Skeletal muscle satellite cell (primary cell): ENCODE data around the gene VCAN.

Experiments
- H3K27me3 ChIP-seq: 2 replicates; pipeline ENCODE4 v1.7.0; 2013; ENCODE audit warnings: low read length; ENCODE audit not compliant: control insufficient read depth, insufficient read depth
- H3K36me3 ChIP-seq: 2 replicates; pipeline ENCODE4 v1.7.0; 2013; ENCODE audit warnings: mild to moderate bottlenecking, control low read depth, low read length; ENCODE audit not compliant: insufficient read depth
- H3K4me1 ChIP-seq: 2 replicates; pipeline ENCODE4 v1.7.0; 2013; ENCODE audit warnings: low read length; ENCODE audit not compliant: control insufficient read depth, insufficient read depth
- H3K4me2 ChIP-seq: 2 replicates; pipeline ENCODE4 v1.7.0; 2013; ENCODE audit warnings: mild to moderate bottlenecking, low read length
- H3K4me3 ChIP-seq: 2 replicates; pipeline ENCODE4 v1.7.0; 2013; ENCODE audit warnings: low read length
- H3K9ac ChIP-seq: 2 replicates; pipeline ENCODE4 v1.7.0; 2013; ENCODE audit warnings: mild to moderate bottlenecking, low read depth, low read length, moderate library complexity
- H3K9me3 ChIP-seq: replicated peaks from 2 replicates; pipeline ENCODE4 v1.7.0; 2013; ENCODE audit warnings: mild to moderate bottlenecking, control low read depth, low read length

VCAN gene

GRCh38 chr5:83540783-83541182, 69.2 kb downstream of the VCAN start:
- Histone ChIP-seq H3K27me3 (no peaks in the 10 kb centered on the region), H3K9ac (no peak overlapping the region), H3K4me2 (no peak overlapping the region), H3K36me3 (peaks cover 26% of the 10 kb centered on the region), H3K4me3 (no peak overlapping the region), H3K9me3 (no peaks in the 10 kb centered on the region), H3K4me1 (no peaks in the 10 kb centered on the region)

DNA sequence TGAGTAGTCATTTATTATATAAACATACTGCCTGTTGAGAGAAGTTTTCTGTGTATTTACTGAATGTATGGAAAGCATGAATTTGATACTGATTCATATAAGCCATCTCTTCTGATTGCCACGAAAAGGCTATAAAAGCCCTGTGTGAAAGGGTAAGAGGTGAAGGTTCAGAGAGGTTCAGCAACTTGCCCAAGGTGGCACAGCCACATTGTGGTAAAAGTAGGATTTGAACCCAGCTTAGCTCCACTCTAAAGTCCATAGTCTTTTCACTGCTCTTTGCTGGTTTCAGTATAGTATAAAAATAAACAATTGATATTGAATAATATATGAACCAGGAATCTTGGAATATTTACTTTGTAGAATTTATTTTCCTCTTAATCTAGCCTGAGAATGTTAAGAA, 71.3 kb downstream of the VCAN start:
- H3K4me3 ChIP-seq: no peak overlapping the region
- H3K4me1 ChIP-seq: no peaks in the 10 kb centered on the region
- no peak overlapping the region for H3K4me2 ChIP-seq
- H3K9ac ChIP-seq: no peak overlapping the region
- H3K27me3 ChIP-seq: no peaks in the 10 kb centered on the region
- no peaks in the 10 kb centered on the region for H3K9me3 ChIP-seq
- H3K36me3 ChIP-seq: peaks cover 22% of the 10 kb centered on the region

DNA sequence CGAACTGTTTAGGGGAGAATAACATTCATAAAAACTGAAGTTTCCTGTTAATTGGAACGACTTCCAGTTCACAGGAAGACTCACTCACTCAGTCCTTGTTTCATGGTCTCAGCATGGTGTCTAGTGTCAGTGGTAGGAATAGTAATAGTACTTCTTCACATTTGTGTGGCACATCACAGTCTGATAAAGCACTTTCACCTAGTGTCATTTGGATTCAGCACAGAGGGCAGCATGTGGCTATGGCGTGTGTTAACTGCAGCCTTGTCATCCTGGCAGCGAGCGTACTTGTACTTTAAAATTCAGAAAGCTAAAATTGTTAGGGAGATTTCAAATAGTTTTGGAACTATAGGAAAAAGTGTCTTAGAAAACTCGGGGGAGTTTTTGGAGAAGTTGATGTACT, 72.4 kb downstream of the VCAN start:
- H3K4me1 ChIP-seq: no peaks in the 10 kb centered on the region
- no peaks in the 10 kb centered on the region for H3K27me3 ChIP-seq
- H3K4me2 ChIP-seq: no peak overlapping the region
- H3K9ac ChIP-seq: no peak overlapping the region
- peaks cover 12% of the 10 kb centered on the region for H3K36me3 ChIP-seq
- no peak overlapping the region for H3K4me3 ChIP-seq
- H3K9me3 ChIP-seq: no peaks in the 10 kb centered on the region

DNA sequence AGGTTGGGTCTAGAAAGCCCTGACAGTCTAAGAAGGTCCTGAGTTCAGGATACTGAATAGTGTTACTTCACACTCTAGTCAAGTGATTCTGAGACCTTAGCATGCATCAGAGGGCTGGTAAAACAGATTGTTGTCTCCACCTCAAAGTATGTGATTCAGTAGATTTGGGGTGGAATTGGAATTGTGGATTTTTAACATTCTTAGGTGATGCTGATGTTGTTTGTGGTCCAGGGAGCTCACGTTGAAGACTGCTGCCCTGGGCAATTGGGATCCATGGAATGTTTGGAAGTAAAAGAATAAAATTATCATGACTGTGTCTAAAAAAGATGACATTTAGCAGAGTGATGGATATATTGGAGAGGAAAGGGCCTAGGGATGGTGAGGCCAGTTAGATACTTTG, 75.6 kb downstream of the VCAN start:
- H3K9ac ChIP-seq: no peak overlapping the region

GRCh38 chr5:83547889-83548288, 76.3 kb downstream of the VCAN start:
- no peaks in the 10 kb centered on the region for H3K9me3 ChIP-seq
- H3K4me2 ChIP-seq: no peak overlapping the region
- peaks cover 19% of the 10 kb centered on the region for H3K4me1 ChIP-seq
- no peak overlapping the region for H3K4me3 ChIP-seq
- H3K9ac ChIP-seq: no peak overlapping the region
- H3K36me3 ChIP-seq: peaks cover 6% of the 10 kb centered on the region
- no peaks in the 10 kb centered on the region for H3K27me3 ChIP-seq

More for the DNA sequence above, 75.6 kb downstream of the VCAN start:
- H3K4me1 ChIP-seq: peaks cover 12% of the 10 kb centered on the region
- H3K4me2 ChIP-seq: no peak overlapping the region
- H3K9me3 ChIP-seq: no peaks in the 10 kb centered on the region
- peaks cover 6% of the 10 kb centered on the region for H3K36me3 ChIP-seq
- H3K4me3 ChIP-seq: no peak overlapping the region
- no peaks in the 10 kb centered on the region for H3K27me3 ChIP-seq

DNA sequence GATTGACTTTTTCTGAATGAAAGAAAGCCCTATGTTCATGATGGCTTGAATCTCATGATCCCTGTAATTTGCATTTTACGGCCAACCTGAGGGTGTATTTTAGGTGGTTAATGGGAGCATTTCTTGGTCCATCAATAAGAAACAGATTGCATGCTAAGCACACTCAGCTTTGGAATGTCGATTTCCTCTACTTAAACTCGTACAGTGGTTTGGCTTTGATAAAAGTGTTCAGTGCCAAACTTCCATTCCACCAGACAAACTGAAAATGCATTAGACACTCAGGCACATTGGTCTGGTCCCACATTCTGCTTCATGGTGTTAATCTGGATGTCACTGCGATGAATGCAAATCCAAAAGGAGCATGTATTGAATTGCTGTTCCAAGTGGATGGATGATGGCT, 77.0 kb downstream of the VCAN start:
- Histone ChIP-seq H3K4me3 (no peak overlapping the region), H3K9ac (no peak overlapping the region), H3K9me3 (no peaks in the 10 kb centered on the region), H3K4me2 (no peak overlapping the region), H3K36me3 (peaks cover 6% of the 10 kb centered on the region), H3K4me1 (peaks cover 26% of the 10 kb centered on the region), H3K27me3 (no peaks in the 10 kb centered on the region)

DNA sequence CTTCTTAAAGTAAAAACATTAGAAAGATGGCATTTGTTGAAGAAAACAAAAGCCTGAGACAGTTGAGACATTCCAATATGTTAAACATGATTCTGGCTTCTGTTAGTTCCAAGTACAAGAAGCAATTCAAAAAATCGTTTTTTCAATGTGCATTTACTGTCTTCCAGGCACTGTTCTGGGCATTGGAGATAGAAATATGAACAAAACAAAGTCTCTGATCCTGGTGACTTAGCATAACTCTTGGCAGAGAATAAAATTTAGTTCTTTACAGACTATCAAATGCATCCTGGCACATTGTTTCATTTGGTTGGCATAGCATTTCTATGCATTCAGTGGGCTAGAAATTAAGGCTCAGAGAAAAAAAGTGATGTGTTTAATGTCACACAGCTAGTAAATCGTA, 77.5 kb downstream of the VCAN start:
- Histone ChIP-seq H3K27me3 (no peaks in the 10 kb centered on the region), H3K4me3 (no peak overlapping the region), H3K36me3 (peaks cover 7% of the 10 kb centered on the region), H3K9ac (no peak overlapping the region), H3K9me3 (no peaks in the 10 kb centered on the region), H3K4me2 (peak overlapping the region; percentile 41), H3K4me1 (peaks cover 30% of the 10 kb centered on the region)

GRCh38 chr5:83549674-83550073, 78.1 kb downstream of the VCAN start:
- peaks cover 35% of the 10 kb centered on the region for H3K4me1 ChIP-seq
- peak overlapping the region; percentile 41 for H3K4me2 ChIP-seq
- no peaks in the 10 kb centered on the region for H3K9me3 ChIP-seq
- peaks cover 12% of the 10 kb centered on the region for H3K36me3 ChIP-seq
- H3K4me3 ChIP-seq: no peak overlapping the region
- no peak overlapping the region for H3K9ac ChIP-seq
- no peaks in the 10 kb centered on the region for H3K27me3 ChIP-seq

GRCh38 chr5:83551821-83552220, 80.3 kb downstream of the VCAN start:
- peaks cover 41% of the 10 kb centered on the region for H3K4me1 ChIP-seq
- H3K36me3 ChIP-seq: peaks cover 17% of the 10 kb centered on the region
- H3K27me3 ChIP-seq: no peaks in the 10 kb centered on the region
- peak overlapping the region; percentile 64 for H3K9ac ChIP-seq
- no peak overlapping the region for H3K4me3 ChIP-seq
- no peaks in the 10 kb centered on the region for H3K9me3 ChIP-seq
- peak overlapping the region; percentile 50 for H3K4me2 ChIP-seq

DNA sequence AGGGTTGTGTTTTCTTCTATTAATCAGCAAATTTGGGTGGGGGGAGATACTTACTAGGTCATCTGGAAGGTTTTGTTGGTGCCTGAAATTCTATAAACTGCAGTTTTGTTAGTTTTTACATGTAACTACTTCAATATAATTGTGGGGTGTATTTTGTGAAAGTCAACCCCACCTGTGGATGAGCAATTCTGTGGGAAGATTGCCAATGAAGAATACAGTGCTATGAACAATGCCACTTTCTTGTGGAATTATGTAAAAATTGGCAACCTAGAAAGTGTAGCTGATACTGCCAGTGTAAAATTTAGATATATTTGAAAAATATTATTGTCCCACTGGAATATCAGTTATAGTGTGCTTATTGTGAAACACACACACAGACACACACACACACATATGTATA, 80.7 kb downstream of the VCAN start:
- Histone ChIP-seq H3K27me3 (no peaks in the 10 kb centered on the region), H3K4me1 (peaks cover 41% of the 10 kb centered on the region), H3K4me3 (no peak overlapping the region), H3K4me2 (peak overlapping the region; percentile 50), H3K9me3 (no peaks in the 10 kb centered on the region), H3K36me3 (peaks cover 17% of the 10 kb centered on the region), H3K9ac (peak overlapping the region; percentile 64)

DNA sequence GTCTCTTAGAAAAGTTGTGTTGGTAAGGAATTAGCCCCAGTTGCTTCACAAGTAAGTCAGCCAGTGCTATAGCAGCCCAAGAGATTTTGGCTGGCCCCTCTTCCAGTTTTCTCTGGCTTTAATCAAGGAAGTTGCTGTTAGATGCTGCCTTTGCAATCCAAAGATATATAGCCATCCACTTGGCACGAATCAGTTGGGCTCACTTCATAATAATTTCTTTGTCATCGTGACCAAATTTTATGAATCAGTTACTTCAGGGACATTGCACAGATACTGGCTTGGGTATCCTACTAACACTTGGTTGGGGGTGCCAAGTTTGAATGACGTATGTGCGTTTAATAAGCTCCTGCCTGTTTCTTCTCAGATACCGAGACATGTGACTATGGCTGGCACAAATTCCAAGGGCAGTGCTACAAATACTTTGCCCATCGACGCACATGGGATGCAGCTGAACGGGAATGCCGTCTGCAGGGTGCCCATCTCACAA, 81.5 kb downstream of the VCAN start:
- Histone ChIP-seq H3K9me3 (no peaks in the 10 kb centered on the region), H3K36me3 (peaks cover 17% of the 10 kb centered on the region), H3K27me3 (no peaks in the 10 kb centered on the region), H3K4me3 (no peak overlapping the region), H3K4me1 (peaks cover 41% of the 10 kb centered on the region), H3K4me2 (peak overlapping the region; percentile 28), H3K9ac (peak overlapping the region; percentile 23)

DNA sequence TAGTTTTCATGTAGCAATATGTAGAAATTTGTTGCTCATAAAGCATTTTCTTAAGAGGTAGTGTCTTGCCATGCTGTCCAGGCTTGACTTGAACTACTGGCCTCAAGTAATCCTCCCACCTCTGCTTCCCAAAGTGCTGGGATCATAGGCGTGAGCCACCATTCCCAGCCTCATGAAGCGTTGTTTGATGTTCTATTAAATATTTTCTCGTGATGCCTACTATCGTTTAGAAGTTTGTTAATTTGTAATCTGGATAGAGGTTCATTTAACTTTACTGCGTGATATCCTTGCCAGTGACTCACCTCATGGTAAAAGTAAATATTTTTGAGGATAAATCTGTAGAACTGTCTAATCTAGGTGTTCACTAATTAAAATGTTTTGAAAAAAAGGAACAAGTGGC, 82.6 kb downstream of the VCAN start:
- H3K4me2 ChIP-seq: no peak overlapping the region
- no peaks in the 10 kb centered on the region for H3K9me3 ChIP-seq
- peaks cover 41% of the 10 kb centered on the region for H3K4me1 ChIP-seq
- peaks cover 18% of the 10 kb centered on the region for H3K36me3 ChIP-seq
- no peak overlapping the region for H3K4me3 ChIP-seq
- H3K27me3 ChIP-seq: no peaks in the 10 kb centered on the region
- no peak overlapping the region for H3K9ac ChIP-seq
